GM23248 (cell line): ENCODE results near the gene CHST11. TPM values are rescaled to one million over a fixed set of nuclear protein-coding genes. Genes with fewer than 3 reads are reported as not detected.

Source experiments
- DNase-seq: peaks from one replicate; pipeline ENCODE4 v3.0.0-alpha.2; 2015
- H2AFZ ChIP-seq: fragments of 200-600 bp; sonication (generic); 2 replicates; pipeline ENCODE4 v1.6.1; 2016; ENCODE audit warnings: antibody characterized with exemption
- H3F3A ChIP-seq: fragments of 200-600 bp; sonication (generic); 2 replicates; pipeline ENCODE4 v1.6.1; 2016; ENCODE audit warnings: mild to moderate bottlenecking, antibody characterized with exemption, mixed run types; ENCODE audit not compliant: insufficient read depth
- H3K27ac ChIP-seq: fragments of 200-600 bp; sonication (generic); 2 replicates; pipeline ENCODE4 v1.5.1; 2016; ENCODE audit warnings: mild to moderate bottlenecking
- H3K27me3 ChIP-seq: fragments of 200-600 bp; sonication (generic); replicated peaks from 2 replicates; pipeline ENCODE4 v1.6.1; 2016; ENCODE audit warnings: mild to moderate bottlenecking; ENCODE audit not compliant: insufficient read depth
- H3K36me3 ChIP-seq: fragments of 200-600 bp; sonication (generic); 2 replicates; pipeline ENCODE4 v1.6.1; 2016; ENCODE audit warnings: low read depth, mild to moderate bottlenecking
- H3K4me1 ChIP-seq: fragments of 200-600 bp; sonication (generic); 2 replicates; pipeline ENCODE4 v1.6.1; 2016; ENCODE audit warnings: mild to moderate bottlenecking; ENCODE audit not compliant: insufficient read depth
- H3K4me2 ChIP-seq: fragments of 200-600 bp; sonication (generic); one replicate; pipeline ENCODE4 v1.6.1; 2016; ENCODE audit warnings: mild to moderate bottlenecking; ENCODE audit not compliant: unreplicated experiment
- H3K4me3 ChIP-seq: fragments of 200-600 bp; sonication (generic); 2 replicates; pipeline ENCODE4 v1.5.1; 2016; ENCODE audit warnings: mild to moderate bottlenecking
- H3K79me2 ChIP-seq: fragments of 200-600 bp; sonication (generic); 2 replicates; pipeline ENCODE4 v1.6.1; 2016; ENCODE audit warnings: mild to moderate bottlenecking; ENCODE audit not compliant: insufficient read depth
- H3K9ac ChIP-seq: fragments of 200-600 bp; sonication (generic); 2 replicates; pipeline ENCODE4 v1.6.1; 2016; ENCODE audit warnings: mild to moderate bottlenecking
- H3K9me2 ChIP-seq: fragments of 200-600 bp; sonication (generic); 2 replicates; pipeline ENCODE4 v1.6.1; 2016; ENCODE audit warnings: mixed run types, mild to moderate bottlenecking, moderate library complexity; ENCODE audit not compliant: insufficient read depth
- H3K9me3 ChIP-seq: fragments of 200-600 bp; sonication (generic); one replicate; pipeline ENCODE4 v1.6.1; 2017; ENCODE audit warnings: low read depth
- H4K20me1 ChIP-seq: fragments of 200-600 bp; sonication (generic); 2 replicates; pipeline ENCODE4 v1.6.0; 2016; ENCODE audit not compliant: insufficient read depth
- EZH2 ChIP-seq: fragments of 200-600 bp; sonication (generic); IDR thresholded peaks from 2 replicates; pipeline ENCODE4 v1.6.1; 2018; ENCODE audit warnings: antibody characterized with exemption, mild to moderate bottlenecking; ENCODE audit not compliant: insufficient read depth, poor library complexity, severe bottlenecking
- EZH2phosphoT487 ChIP-seq: fragments of 200-600 bp; sonication (generic); IDR thresholded peaks from 2 replicates; pipeline ENCODE4 v1.6.1; 2018; ENCODE audit warnings: antibody characterized with exemption, moderate library complexity, mild to moderate bottlenecking, low read depth; ENCODE audit not compliant: insufficient read depth
- WGBS, 2 experiments: methylation state at CpG; one replicate each; pipeline ENCODE4 v1.1.6; 2015 to 2017; ENCODE audit warnings: low lambda C conversion rate in 2 of 2, low coverage in 1 of 2; ENCODE audit errors: missing lambda C conversion rate in 2 of 2; 5-methylcytosine and 5-hydroxymethylcytosine counted together
- in situ Hi-C: fragments of 300-500 bp; cut with MboI; formaldehyde crosslinking; loops from 2 replicates; pipeline ENCODE4 v1.15.0; 2020
- polyA plus RNA-seq: library from polyadenylated mRNA; unstranded; fragments of >200 nt; fragmentation: Nextera tagmentation; extraction: Ambion mirVana; gene quantifications from 2 replicates; pipeline ENCODE4 v1.2.1, GENCODE V29; 2016
- total RNA-seq: library from RNA; depleted of rRNA; stranded (reverse); fragments of >200 nt; shearing (Covaris generic); gene quantifications from 2 replicates; pipeline ENCODE4 v1.2.3, GENCODE V29; 2014

Gene CHST11
- total and polyA plus RNA-seq, 2 experiments from 2014 or later: 3.7 to 5.4 TPM

- WGBS, 2 experiments: 91 to 98% methylated on average over 9 of the region's 9 CpGs
- Histone ChIP-seq H3K79me2 (no peaks in the 10 kb centered on the region), H3K4me2 (no peak overlapping the region), H2AFZ (no peak overlapping the region), H3K9me3 (no peaks in the 10 kb centered on the region), H3K36me3 (no peaks in the 10 kb centered on the region), H3K4me1 (peaks cover 39% of the 10 kb centered on the region), H3K4me3 (no peak overlapping the region), H3F3A (peaks cover 32% of the 10 kb centered on the region), H3K27ac (no peak overlapping the region), H3K27me3 (no peaks in the 10 kb centered on the region), H3K9ac (no peak overlapping the region), H4K20me1 (no peaks in the 10 kb centered on the region), H3K9me2 (no peaks in the 10 kb centered on the region)
- in situ Hi-C loops: no loop called here
- no peak for DNase-seq
- TF ChIP-seq EZH2phosphoT487 (no peak), EZH2 (no peak)
Observed at GRCh38 chr12:104707794-104708558, 251.2 kb downstream of the CHST11 start.

GRCh38 chr12:104708891-104709290 is 252.1 kb downstream of the CHST11 start:
- WGBS, 2 experiments: 88 to 92% methylated on average over 7 of the region's 7 CpGs
- no peak overlapping the region for H2AFZ ChIP-seq
- TF ChIP-seq EZH2phosphoT487: no peak
- no peak for TF ChIP-seq EZH2
- H3K9me2 ChIP-seq: no peaks in the 10 kb centered on the region
- H3K4me3 ChIP-seq: no peak overlapping the region
- H3K9me3 ChIP-seq: no peaks in the 10 kb centered on the region
- no peak overlapping the region for H3K27ac ChIP-seq
- H4K20me1 ChIP-seq: no peaks in the 10 kb centered on the region
- H3F3A ChIP-seq: peaks cover 29% of the 10 kb centered on the region
- no peak for DNase-seq
- in situ Hi-C loops: no loop called here
- no peaks in the 10 kb centered on the region for H3K36me3 ChIP-seq
- no peaks in the 10 kb centered on the region for H3K27me3 ChIP-seq
- H3K79me2 ChIP-seq: no peaks in the 10 kb centered on the region
- H3K4me1 ChIP-seq: peaks cover 35% of the 10 kb centered on the region
- H3K9ac ChIP-seq: no peak overlapping the region
- no peak overlapping the region for H3K4me2 ChIP-seq

GRCh38 chr12:104709692-104710435 is 253.1 kb downstream of the CHST11 start:
- Histone ChIP-seq H3K27ac (no peak overlapping the region), H4K20me1 (no peaks in the 10 kb centered on the region)
- DNase-seq: peak; percentile 54

GRCh38 chr12:104710940-104711689 is 254.4 kb downstream of the CHST11 start:
- Histone ChIP-seq H3K27ac (peak overlapping the region; percentile 68), H3K9me3 (no peaks in the 10 kb centered on the region), H3K27me3 (no peaks in the 10 kb centered on the region), H3K9ac (peak overlapping the region; percentile 59), H4K20me1 (no peaks in the 10 kb centered on the region), H3K36me3 (no peaks in the 10 kb centered on the region), H3K4me2 (peak overlapping the region; percentile 87), H3K9me2 (no peaks in the 10 kb centered on the region), H3K4me3 (peak overlapping the region; percentile 62), H2AFZ (peak overlapping the region; percentile 60), H3K4me1 (peaks cover 35% of the 10 kb centered on the region), H3F3A (peaks cover 29% of the 10 kb centered on the region), H3K79me2 (no peaks in the 10 kb centered on the region)
- TF ChIP-seq EZH2 (no peak), EZH2phosphoT487 (no peak)
- 1 to 4% methylated on average over 8 of the region's 8 CpGs for whole genome bisulfite sequencing, 2 experiments
- DNase-seq: peak; percentile 95
- in situ Hi-C loops: no loop called here

More at GRCh38 chr12:104709692-104710435, 253.1 kb downstream of the CHST11 start:
- TF ChIP-seq EZH2 (no peak), EZH2phosphoT487 (no peak)
- no peak overlapping the region for H3K9ac ChIP-seq
- peak overlapping the region; percentile 10; the same call in 1 of the 2 replicates for H2AFZ ChIP-seq
- H3K4me2 ChIP-seq: peak overlapping the region; percentile 87
- H3F3A ChIP-seq: peaks cover 29% of the 10 kb centered on the region
- no peaks in the 10 kb centered on the region for H3K79me2 ChIP-seq
- no peaks in the 10 kb centered on the region for H3K9me2 ChIP-seq
- no peaks in the 10 kb centered on the region for H3K9me3 ChIP-seq
- 37 to 42% methylated on average over 9 of the region's 9 CpGs for WGBS, 2 experiments
- H3K27me3 ChIP-seq: no peaks in the 10 kb centered on the region
- H3K4me1 ChIP-seq: peaks cover 35% of the 10 kb centered on the region
- in situ Hi-C loops: no loop called here
- no peaks in the 10 kb centered on the region for H3K36me3 ChIP-seq
- no peak overlapping the region for H3K4me3 ChIP-seq
